Esophagus squamous epithelium (tissue), 5 donors: Measurements from ENCODE around the gene MAML3. TPM values are rescaled to one million over a fixed set of nuclear protein-coding genes. Genes with fewer than 3 reads are reported as not detected.

ENCODE experiments used
- DNase-seq: peaks from one replicate; lab custom pipeline; 2025; lab: John Stamatoyannopoulos, UW
- H3K27ac ChIP-seq, 4 donors: fragments of 200-600 bp; sonication (generic); one replicate each; pipeline ENCODE4 v1.5.1; 2016 to 2019; ENCODE audit warnings: mild to moderate bottlenecking in 1 of 4
- H3K27me3 ChIP-seq, 4 donors: fragments of 200-600 bp; sonication (generic); 1 replicate in 3 of 4; 2 replicates in 1 of 4; pipeline versions ENCODE4 v1.5.1 to v1.6.0; 2017 to 2021; ENCODE audit warnings: antibody characterized with exemption in 1 of 4
- H3K36me3 ChIP-seq, 3 donors: fragments of 200-600 bp; sonication (generic); one replicate each; pipeline ENCODE4 v1.5.1; 2016 to 2019
- H3K4me1 ChIP-seq, 3 donors: fragments of 200-600 bp; sonication (generic); one replicate each; pipeline ENCODE4 v1.5.1; 2017 to 2019
- H3K4me3 ChIP-seq, 4 donors: fragments of 200-600 bp; sonication (generic); 1 replicate in 3 of 4; 2 replicates in 1 of 4; pipeline ENCODE4 v1.5.1; 2016 to 2019; ENCODE audit warnings: mild to moderate bottlenecking in 2 of 4, moderate library complexity in 1 of 4
- H3K9me3 ChIP-seq, 3 donors: fragments of 200-600 bp; sonication (generic); one replicate each; pipeline ENCODE4 v1.5.1; 2016 to 2019
- CTCF ChIP-seq, 6 experiments: fragments of 450-650 bp in 4 of 6; fragments of 200-600 bp in 2 of 6; sonication (generic) in 2 of 6; IDR thresholded peaks; one replicate each; pipeline ENCODE4 v1.5.1; 2016 to 2019; ENCODE audit warnings: antibody characterized with exemption in 6 of 6, mild to moderate bottlenecking in 4 of 6, moderate library complexity in 4 of 6
- POLR2A ChIP-seq, 4 donors: fragments of 450-650 bp; IDR thresholded peaks; one replicate each; pipeline ENCODE4 v1.6.1; 2017; ENCODE audit warnings: antibody characterized with exemption in 4 of 4, mild to moderate bottlenecking in 4 of 4, moderate library complexity in 3 of 4
- whole genome bisulfite sequencing, 2 donors: methylation state at CpG; one replicate each; pipeline ENCODE4 v1.1.5; 2018; 5-methylcytosine and 5-hydroxymethylcytosine counted together
- intact Hi-C: fragments of 100-400 bp; cut with DNase I; formaldehyde crosslinking; loops from one replicate; pipeline ENCODE4 v1.15.0; 2022
- total RNA-seq, 4 donors: library from RNA; depleted of rRNA; stranded (reverse); fragments of >200 nt; gene quantifications; one replicate each; pipeline ENCODE4 v1.1.0, GENCODE V29; 2016
- donor health status: DM: yes; HTN: yes; CAD: no.

The MAML3 gene
- total RNA-seq, 4 donors from 2014 or later = 6.9 to 14.2 (median 8.9) TPM

GRCh38 chr4:140059159-140059558, 94.8 kb downstream of the MAML3 start:
- no peaks in the 10 kb centered on the region for H3K9me3 ChIP-seq
- H3K27ac ChIP-seq = no peak overlapping the region
- H3K27me3 ChIP-seq = no peaks in the 10 kb centered on the region
- 31 to 43% methylated on average over 1 of the region's 1 CpG for WGBS, 2 donors
- TF ChIP-seq CTCF (IDR thresholded peaks at IDR 0.05) = no peak
- DNase-seq = no peak
- H3K4me1 ChIP-seq = peaks cover 0 to 12% (median 0%) of the 10 kb centered on the region in 3 donors
- H3K36me3 ChIP-seq = no peaks in the 10 kb centered on the region
- H3K4me3 ChIP-seq = no peak overlapping the region
- intact Hi-C loops = loop anchor here (10.0 kb wide), 1 partner anchor 196 kb away; no protein-coding TSS in a partner anchor

- Histone ChIP-seq H3K4me3 (no peak overlapping the region), H3K36me3 (no peaks in the 10 kb centered on the region), H3K4me1 (peaks cover 0 to 12% (median 0%) of the 10 kb centered on the region in 3 donors), H3K27me3 (no peaks in the 10 kb centered on the region), H3K9me3 (no peaks in the 10 kb centered on the region), H3K27ac (no peak overlapping the region)
- intact Hi-C loops = loop anchor here (10.0 kb wide), 1 partner anchor 197 kb away; no protein-coding TSS in a partner anchor
- DNase-seq = no peak
- 78 to 80% methylated on average over 2 of the region's 2 CpGs for WGBS, 2 donors
- no peak for TF ChIP-seq CTCF (IDR thresholded peaks at IDR 0.05)
- no peak for TF ChIP-seq POLR2A (IDR thresholded peaks at IDR 0.05)
Observed at GRCh38 chr4:140057701-140058100, 96.3 kb downstream of the MAML3 start.

- Histone ChIP-seq H3K4me1 (peaks cover 0 to 12% (median 0%) of the 10 kb centered on the region in 3 donors), H3K4me3 (no peak overlapping the region), H3K36me3 (no peaks in the 10 kb centered on the region), H3K27ac (no peak overlapping the region), H3K27me3 (no peaks in the 10 kb centered on the region), H3K9me3 (no peaks in the 10 kb centered on the region)
- TF ChIP-seq CTCF (IDR thresholded peaks at IDR 0.05) (no peak), POLR2A (IDR thresholded peaks at IDR 0.05) (no peak)
- WGBS, 2 donors = 74 to 85% methylated on average over 3 of the region's 3 CpGs
- intact Hi-C loops = loop anchor here (10.0 kb wide), 1 partner anchor 199 kb away; no protein-coding TSS in a partner anchor
- DNase-seq = no peak
Observed at GRCh38 chr4:140056015-140056414, 98.0 kb downstream of the MAML3 start.

GRCh38 chr4:140054861-140055260, 99.1 kb downstream of the MAML3 start:
- intact Hi-C loops = loop anchor here (5.0 to 10.0 kb wide), 2 partner anchors 97 to 200 kb away; partner anchors contain the start of gene MAML3
- H3K36me3 ChIP-seq = no peaks in the 10 kb centered on the region
- H3K4me3 ChIP-seq = no peak overlapping the region

More at GRCh38 chr4:140054861-140055260, 99.1 kb downstream of the MAML3 start:
- TF ChIP-seq CTCF (IDR thresholded peaks at IDR 0.05) (no peak), POLR2A (IDR thresholded peaks at IDR 0.05) (no peak)
- H3K4me1 ChIP-seq = peaks cover 0 to 18% (median 3%) of the 10 kb centered on the region in 3 donors
- no peak for DNase-seq
- H3K27ac ChIP-seq = no peak overlapping the region
- no peaks in the 10 kb centered on the region for H3K27me3 ChIP-seq
- WGBS, 2 donors = 63 to 81% methylated on average over 1 of the region's 1 CpG
- H3K9me3 ChIP-seq = no peaks in the 10 kb centered on the region
